Upper lobe of left lung (tissue), 6 donors: ENCODE data around the gene FAM169A. TPM values are rescaled to one million over a fixed set of nuclear protein-coding genes. Genes with fewer than 3 reads are reported as not detected.
"Not testable (repeated sequence)": the region's sequence is repeated elsewhere in the genome, so short reads cannot be mapped to it uniquely, and the experiment has no call there.

Experiments used
- ATAC-seq, 2 donors: fragments of 200-7000 bp; cut with Tn5 transposase; one replicate each; pipeline ENCODE4 v1.9.1; 2022; ENCODE audit warnings: mild to moderate bottlenecking in 2 of 2, moderate library complexity in 2 of 2; ENCODE audit not compliant: low FRiP score in 2 of 2
- DNase-seq, 2 donors: peaks; one replicate each; pipeline ENCODE4 v3.0.0-alpha.2; 2019 to 2020
- H3K27ac ChIP-seq, 4 donors: fragments of 200-600 bp; sonication (generic); one replicate each; pipeline ENCODE4 v1.5.1; 2016 to 2019
- H3K27me3 ChIP-seq, 4 donors: fragments of 200-600 bp; sonication (generic); one replicate each; pipeline ENCODE4 v1.5.1; 2017 to 2019
- H3K36me3 ChIP-seq, 4 donors: fragments of 200-600 bp; sonication (generic); one replicate each; pipeline ENCODE4 v1.5.1; 2016 to 2019
- H3K4me1 ChIP-seq, 4 donors: fragments of 200-600 bp; sonication (generic); one replicate each; pipeline ENCODE4 v1.5.1; 2018 to 2019
- H3K4me3 ChIP-seq, 4 donors: fragments of 200-600 bp; sonication (generic); one replicate each; pipeline ENCODE4 v1.5.1; 2017 to 2019; ENCODE audit warnings: mild to moderate bottlenecking in 2 of 4, moderate library complexity in 1 of 4
- H3K9me3 ChIP-seq, 4 donors: fragments of 200-600 bp; sonication (generic); one replicate each; pipeline ENCODE4 v1.5.1; 2018 to 2019
- EP300 ChIP-seq, 4 donors: sonication (generic); formaldehyde crosslinking; IDR thresholded peaks; one replicate each; pipeline ENCODE4 v1.5.1; 2017; ENCODE audit warnings: antibody characterized with exemption in 4 of 4, control low read depth in 2 of 4
- POLR2A ChIP-seq, 4 donors: fragments of 450-650 bp; IDR thresholded peaks; one replicate each; pipeline ENCODE4 v1.5.1; 2016 to 2017; ENCODE audit warnings: antibody characterized with exemption in 4 of 4, mild to moderate bottlenecking in 2 of 4
- POLR2AphosphoS5 ChIP-seq, 2 donors: sonication (generic); formaldehyde crosslinking; IDR thresholded peaks; one replicate each; pipeline ENCODE4 v1.5.1; 2017; ENCODE audit warnings: antibody characterized with exemption in 2 of 2
- WGBS, 2 donors: methylation state at CpG; one replicate each; pipeline ENCODE4 v1.1.5; 2017 to 2018; 5-methylcytosine and 5-hydroxymethylcytosine counted together
- total RNA-seq, 6 donors: library from RNA; depleted of rRNA in 4 of 6; stranded (reverse); fragments of >200 nt in 4 of 6; gene quantifications; one replicate each; pipeline versions ENCODE4 v1.1.0 to v1.2.1, GENCODE V29; 2016 to 2021
- TF ChIP-seq, protein P1 (sequence below), 6 experiments: fragments of 450-650 bp in 4 of 6; fragments of 200-600 bp in 2 of 6; sonication (generic) in 2 of 6; IDR thresholded peaks; one replicate each; pipeline ENCODE4 v1.5.1; 2016 to 2019; ENCODE audit warnings: antibody characterized with exemption in 6 of 6
- donor health status: DM: no; HTN: no; CAD: no; lungs with moderate emphysema.
- donor health status: DM: no; HTN: yes; CAD: no; lungs with severe emphysema.

FAM169A gene
- total RNA-seq, 6 donors from 2014 or later = 0.11 to 1.4 (median 1.1) TPM

DNA sequence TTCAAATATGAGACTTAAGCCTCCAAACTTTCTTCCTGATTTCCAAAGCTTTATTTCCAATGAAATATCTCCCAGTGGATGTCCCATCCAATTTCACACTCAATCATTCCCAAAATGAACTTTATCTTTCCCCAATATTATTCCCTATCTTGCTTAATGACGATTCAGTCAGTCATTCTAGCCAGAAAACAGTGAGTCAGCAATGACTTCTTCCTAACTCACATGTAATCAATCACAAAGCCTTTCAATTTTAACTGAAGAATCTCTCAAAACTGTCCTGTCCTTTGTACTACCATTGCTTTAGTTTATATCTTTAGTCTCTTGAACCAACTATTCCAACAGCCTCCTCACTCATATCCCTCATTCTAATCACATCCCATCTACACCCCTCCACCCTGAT, 64.2 kb downstream of the FAM169A start:
- DNase-seq (no peak), ATAC-seq (no peak)
- H3K27ac ChIP-seq = no peak overlapping the region
- no peaks in the 10 kb centered on the region for H3K36me3 ChIP-seq
- TF ChIP-seq POLR2A (IDR thresholded peaks at IDR 0.05) = no peak
- H3K4me1 ChIP-seq = no peaks in the 10 kb centered on the region
- WGBS, 2 donors = 42 to 43% methylated on average over 1 of the region's 1 CpG
- H3K9me3 ChIP-seq = no peaks in the 10 kb centered on the region
- no peaks in the 10 kb centered on the region for H3K27me3 ChIP-seq
- H3K4me3 ChIP-seq = no peak overlapping the region

DNA sequence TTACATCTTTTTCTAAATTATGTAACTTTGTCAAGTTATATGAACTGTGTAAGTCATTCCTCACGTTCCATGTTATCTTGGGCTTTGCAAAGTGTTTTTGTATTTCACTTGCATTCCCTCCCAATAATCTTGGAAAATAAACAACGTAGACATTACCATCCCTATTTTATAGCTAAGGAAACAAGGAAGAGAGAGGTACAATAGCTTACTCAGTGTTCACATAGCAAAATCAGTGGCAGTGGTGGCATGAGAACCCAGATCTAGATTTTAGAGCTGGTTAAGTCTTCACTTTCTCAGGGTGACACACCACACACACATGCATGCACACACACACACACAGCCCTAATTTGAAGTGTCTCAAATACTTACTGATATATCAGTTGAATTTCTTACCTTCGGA, 65.0 kb downstream of the FAM169A start:
- Histone ChIP-seq H3K4me1 (no peaks in the 10 kb centered on the region), H3K27ac (no peak overlapping the region), H3K36me3 (no peaks in the 10 kb centered on the region), H3K4me3 (no peak overlapping the region), H3K27me3 (no peaks in the 10 kb centered on the region), H3K9me3 (no peaks in the 10 kb centered on the region)
- TF ChIP-seq POLR2A (IDR thresholded peaks at IDR 0.05) (no peak), EP300 (IDR thresholded peaks at IDR 0.05) (no peak), POLR2AphosphoS5 (IDR thresholded peaks at IDR 0.05) (no peak)
- TF ChIP-seq, protein P1, sequence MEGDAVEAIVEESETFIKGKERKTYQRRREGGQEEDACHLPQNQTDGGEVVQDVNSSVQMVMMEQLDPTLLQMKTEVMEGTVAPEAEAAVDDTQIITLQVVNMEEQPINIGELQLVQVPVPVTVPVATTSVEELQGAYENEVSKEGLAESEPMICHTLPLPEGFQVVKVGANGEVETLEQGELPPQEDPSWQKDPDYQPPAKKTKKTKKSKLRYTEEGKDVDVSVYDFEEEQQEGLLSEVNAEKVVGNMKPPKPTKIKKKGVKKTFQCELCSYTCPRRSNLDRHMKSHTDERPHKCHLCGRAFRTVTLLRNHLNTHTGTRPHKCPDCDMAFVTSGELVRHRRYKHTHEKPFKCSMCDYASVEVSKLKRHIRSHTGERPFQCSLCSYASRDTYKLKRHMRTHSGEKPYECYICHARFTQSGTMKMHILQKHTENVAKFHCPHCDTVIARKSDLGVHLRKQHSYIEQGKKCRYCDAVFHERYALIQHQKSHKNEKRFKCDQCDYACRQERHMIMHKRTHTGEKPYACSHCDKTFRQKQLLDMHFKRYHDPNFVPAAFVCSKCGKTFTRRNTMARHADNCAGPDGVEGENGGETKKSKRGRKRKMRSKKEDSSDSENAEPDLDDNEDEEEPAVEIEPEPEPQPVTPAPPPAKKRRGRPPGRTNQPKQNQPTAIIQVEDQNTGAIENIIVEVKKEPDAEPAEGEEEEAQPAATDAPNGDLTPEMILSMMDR (IDR thresholded peaks at IDR 0.05) = no peak
- DNase-seq (no peak), ATAC-seq (no peak)
- WGBS, 2 donors = 78 to 90% methylated on average over 3 of the region's 3 CpGs

DNA sequence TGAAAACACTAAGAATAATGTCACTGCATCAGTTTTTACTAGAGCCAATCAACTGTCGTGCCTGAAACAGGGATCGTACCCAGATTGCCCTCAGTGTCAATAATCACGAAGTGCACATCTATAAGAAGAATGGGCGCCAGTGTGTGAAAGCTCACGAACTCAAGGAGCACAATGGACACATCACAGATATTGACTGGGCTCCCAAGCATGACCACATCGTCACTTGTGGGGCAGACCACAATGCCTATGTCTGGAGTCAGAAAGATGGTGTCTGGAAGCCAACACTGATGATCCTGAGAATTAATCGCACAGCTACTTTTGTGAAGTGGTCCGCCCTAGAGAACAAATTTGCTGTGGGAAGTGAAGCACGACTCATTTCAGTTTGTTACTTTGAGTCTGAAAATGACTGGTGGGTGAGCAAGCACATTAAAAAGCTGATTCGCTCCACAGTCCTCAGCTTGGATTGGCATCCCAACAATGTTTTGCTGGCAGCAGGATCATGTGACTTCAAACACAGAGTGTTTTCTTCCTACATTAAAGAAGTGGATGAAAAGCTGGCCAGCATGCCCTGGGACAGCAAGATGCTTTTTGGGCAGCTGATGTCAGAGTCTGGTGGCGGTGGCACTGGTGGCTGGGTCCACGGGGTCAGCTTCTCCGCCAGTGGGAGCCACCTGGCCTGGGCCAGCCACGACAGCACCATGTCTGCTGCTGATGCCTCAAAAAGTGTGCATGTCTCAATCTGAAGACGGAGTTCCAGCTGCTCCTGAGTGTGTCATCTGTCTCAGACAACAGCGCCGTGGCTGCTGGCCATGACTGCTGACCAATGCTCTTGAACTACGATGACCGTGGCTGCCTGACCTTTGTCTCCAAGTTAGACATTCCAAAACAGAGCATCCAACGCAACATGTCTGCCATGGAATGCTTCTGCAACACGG, 66.9 kb downstream of the FAM169A start:
- 90 to 94% methylated on average over 18 to 21 of the region's 21 CpGs for WGBS, 2 donors
- no peaks in the 10 kb centered on the region for H3K27me3 ChIP-seq

DNA sequence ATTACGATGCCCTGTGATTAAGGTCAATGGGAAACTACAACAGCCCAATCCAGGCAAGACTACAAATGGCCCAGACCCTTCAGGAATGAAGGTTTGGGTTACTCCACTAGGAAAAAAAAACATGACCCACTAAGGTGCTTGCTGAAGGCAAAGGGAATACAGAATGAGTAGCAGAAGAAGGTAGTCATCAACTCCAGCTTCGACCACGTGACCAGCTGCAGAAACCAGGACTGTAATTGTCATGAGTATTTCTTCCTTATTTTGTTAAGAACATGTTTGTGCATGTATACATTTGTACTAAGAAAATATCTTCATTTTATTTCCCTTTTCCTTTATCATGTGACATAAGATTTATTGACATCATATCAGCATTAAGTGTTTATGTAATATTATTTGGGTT, 74.5 kb downstream of the FAM169A start:
- not testable (repeated sequence) for H3K4me1 ChIP-seq, DNase-seq, ATAC-seq, H3K9me3 ChIP-seq, H3K4me3 ChIP-seq, H3K27ac ChIP-seq, H3K36me3 ChIP-seq, H3K27me3 ChIP-seq
- WGBS, 2 donors = 89 to 99% methylated on average over 3 of the region's 3 CpGs

More for the DNA sequence above, 66.9 kb downstream of the FAM169A start:
- no peaks in the 10 kb centered on the region for H3K9me3 ChIP-seq
- H3K27ac ChIP-seq = no peak overlapping the region
- H3K4me3 ChIP-seq = no peak overlapping the region
- no peaks in the 10 kb centered on the region for H3K4me1 ChIP-seq
- H3K36me3 ChIP-seq = no peaks in the 10 kb centered on the region
- ATAC-seq (no peak), DNase-seq (peak in 1 of 2 donors; percentile 46)
- TF ChIP-seq EP300 (IDR thresholded peaks at IDR 0.05) (no peak), POLR2AphosphoS5 (IDR thresholded peaks at IDR 0.05) (no peak), POLR2A (IDR thresholded peaks at IDR 0.05) (no peak)
- TF ChIP-seq, protein P1 (IDR thresholded peaks at IDR 0.05) = no peak

DNA sequence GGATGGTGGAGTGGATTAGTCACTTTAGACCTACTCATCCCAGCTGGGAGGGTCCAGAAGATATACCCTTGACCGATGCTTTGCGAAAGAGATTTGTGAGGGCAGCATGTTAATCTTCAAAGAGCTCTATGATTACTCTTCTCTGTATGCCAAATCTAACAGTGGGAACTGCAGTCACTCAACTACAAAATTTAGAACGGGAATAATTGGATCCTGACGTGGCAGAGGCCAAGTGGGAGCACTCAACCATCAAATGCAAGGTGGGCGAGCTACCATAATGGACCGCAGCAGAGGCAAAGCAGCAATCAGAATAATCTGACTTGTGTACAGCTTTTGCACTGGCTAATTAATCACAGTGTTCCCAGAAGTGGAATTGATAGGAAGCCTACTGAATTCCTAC, 78.8 kb downstream of the FAM169A start:
- 92 to 93% methylated on average over 6 of the region's 6 CpGs for WGBS, 2 donors
- DNase-seq (no peak), ATAC-seq (no peak)
- Histone ChIP-seq H3K9me3 (no peaks in the 10 kb centered on the region), H3K36me3 (no peaks in the 10 kb centered on the region), H3K27me3 (no peaks in the 10 kb centered on the region), H3K27ac (no peak overlapping the region), H3K4me3 (no peak overlapping the region), H3K4me1 (no peaks in the 10 kb centered on the region)
- TF ChIP-seq, protein P1 (IDR thresholded peaks at IDR 0.05) = no peak
- TF ChIP-seq POLR2A (IDR thresholded peaks at IDR 0.05) (no peak), POLR2AphosphoS5 (IDR thresholded peaks at IDR 0.05) (no peak), EP300 (IDR thresholded peaks at IDR 0.05) (no peak)

DNA sequence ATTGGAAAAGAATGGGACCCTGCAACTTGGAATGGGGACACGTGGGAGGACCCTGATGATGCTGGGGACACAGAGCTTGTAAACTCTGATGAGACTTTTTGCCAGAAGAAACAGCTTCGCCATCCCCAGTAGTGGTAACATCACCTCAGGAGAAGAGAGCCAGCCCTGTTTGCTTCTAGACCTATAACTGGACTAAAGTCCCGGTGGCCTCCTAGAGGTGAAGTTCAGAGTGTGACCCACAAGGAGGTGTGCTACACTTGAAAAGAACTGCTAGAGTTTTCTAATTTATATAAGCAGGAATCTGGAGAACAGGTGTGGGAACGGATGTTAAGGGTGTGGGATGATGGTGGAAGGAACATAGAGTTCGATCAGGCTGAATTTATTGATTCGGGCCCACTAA, 79.3 kb downstream of the FAM169A start:
- DNase-seq (no peak), ATAC-seq (no peak)
- TF ChIP-seq POLR2AphosphoS5 (IDR thresholded peaks at IDR 0.05) (no peak), POLR2A (IDR thresholded peaks at IDR 0.05) (no peak), EP300 (IDR thresholded peaks at IDR 0.05) (no peak)
- TF ChIP-seq, protein P1 (IDR thresholded peaks at IDR 0.05) = no peak
- Histone ChIP-seq H3K4me3 (no peak overlapping the region), H3K4me1 (no peaks in the 10 kb centered on the region), H3K27me3 (no peaks in the 10 kb centered on the region), H3K36me3 (no peaks in the 10 kb centered on the region), H3K27ac (no peak overlapping the region), H3K9me3 (no peaks in the 10 kb centered on the region)
- 89 to 92% methylated on average over 6 of the region's 6 CpGs for WGBS, 2 donors
